Uterus (tissue), 2 donors: ENCODE results near the gene IL21R.

Source experiments
- POLR2A ChIP-seq, 2 donors: fragments of 450-650 bp; IDR thresholded peaks; one replicate each; pipeline ENCODE4 v1.6.1; 2016; ENCODE audit warnings: antibody characterized with exemption in 2 of 2, mild to moderate bottlenecking in 1 of 2, moderate library complexity in 1 of 2
- TF ChIP-seq, protein P1 (sequence below), 4 experiments: fragments of 200-600 bp in 2 of 4; fragments of 450-650 bp in 2 of 4; sonication (generic) in 2 of 4; IDR thresholded peaks; one replicate each; pipeline ENCODE4 v1.5.1; 2016 to 2019; ENCODE audit warnings: antibody characterized with exemption in 4 of 4, mild to moderate bottlenecking in 2 of 4, moderate library complexity in 1 of 4

GRCh38 chr16:27384425-27384824 is 17.5 kb upstream of the IL21R start:
- TF ChIP-seq, protein P1, sequence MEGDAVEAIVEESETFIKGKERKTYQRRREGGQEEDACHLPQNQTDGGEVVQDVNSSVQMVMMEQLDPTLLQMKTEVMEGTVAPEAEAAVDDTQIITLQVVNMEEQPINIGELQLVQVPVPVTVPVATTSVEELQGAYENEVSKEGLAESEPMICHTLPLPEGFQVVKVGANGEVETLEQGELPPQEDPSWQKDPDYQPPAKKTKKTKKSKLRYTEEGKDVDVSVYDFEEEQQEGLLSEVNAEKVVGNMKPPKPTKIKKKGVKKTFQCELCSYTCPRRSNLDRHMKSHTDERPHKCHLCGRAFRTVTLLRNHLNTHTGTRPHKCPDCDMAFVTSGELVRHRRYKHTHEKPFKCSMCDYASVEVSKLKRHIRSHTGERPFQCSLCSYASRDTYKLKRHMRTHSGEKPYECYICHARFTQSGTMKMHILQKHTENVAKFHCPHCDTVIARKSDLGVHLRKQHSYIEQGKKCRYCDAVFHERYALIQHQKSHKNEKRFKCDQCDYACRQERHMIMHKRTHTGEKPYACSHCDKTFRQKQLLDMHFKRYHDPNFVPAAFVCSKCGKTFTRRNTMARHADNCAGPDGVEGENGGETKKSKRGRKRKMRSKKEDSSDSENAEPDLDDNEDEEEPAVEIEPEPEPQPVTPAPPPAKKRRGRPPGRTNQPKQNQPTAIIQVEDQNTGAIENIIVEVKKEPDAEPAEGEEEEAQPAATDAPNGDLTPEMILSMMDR (IDR thresholded peaks at IDR 0.05) = no peak
- no peak for TF ChIP-seq POLR2A (IDR thresholded peaks at IDR 0.05)
